Spinal cord (tissue), 10 donors: ENCODE data around the gene NIPA2. TPM values are rescaled to one million over a fixed set of nuclear protein-coding genes. Genes with fewer than 3 reads are reported as not detected.
A peak's percentile ranks its signal among the peaks of the same experiment; 100 is the strongest.
"Not testable (repeated sequence)": the region's sequence is repeated elsewhere in the genome, so short reads cannot be mapped to it uniquely, and the experiment has no call there.

Experiments used
- DNase-seq, 6 donors: peaks; one replicate each; pipeline versions ENCODE4 v3.0.0 to v3.0.0-alpha.2; 2013 to 2015; ENCODE audit warnings: low spot score in 6 of 6, low read depth in 4 of 6
- H3K27ac ChIP-seq: one replicate; pipeline ENCODE4 v1.5.1; 2013; ENCODE audit warnings: low read depth, low read length, control low read depth
- H3K27me3 ChIP-seq: one replicate; pipeline ENCODE4 v1.6.1; 2013; ENCODE audit warnings: low read length; ENCODE audit not compliant: control insufficient read depth, insufficient read depth
- H3K36me3 ChIP-seq: one replicate; pipeline ENCODE4 v1.6.1; 2013; ENCODE audit warnings: low read length; ENCODE audit not compliant: control insufficient read depth, insufficient read depth
- H3K4me1 ChIP-seq: one replicate; pipeline ENCODE4 v1.6.1; 2013; ENCODE audit warnings: low read length; ENCODE audit not compliant: control insufficient read depth, insufficient read depth
- H3K4me3 ChIP-seq: one replicate; pipeline ENCODE4 v1.5.1; 2013; ENCODE audit warnings: low read depth, low read length, control low read depth
- H3K9me3 ChIP-seq: one replicate; pipeline ENCODE4 v1.6.1; 2013; ENCODE audit warnings: low read length; ENCODE audit not compliant: control insufficient read depth, insufficient read depth
- WGBS: methylation state at CpG from one replicate; pipeline ENCODE4 v1.1.5; 2013; ENCODE audit warnings: missing lambda C conversion rate; ENCODE audit not compliant: insufficient coverage; 5-methylcytosine and 5-hydroxymethylcytosine counted together
- long read RNA-seq, 4 donors: transcript quantifications; one replicate each; lab custom pipeline, GENCODE V29; 2026
- polyA plus RNA-seq, 2 donors: library from polyadenylated mRNA; unstranded; fragments of 120-200 nt; gene quantifications; one replicate each; pipeline ENCODE4 v1.2.1, GENCODE V29; 2013; ENCODE audit not compliant: insufficient read length in 2 of 2
- total RNA-seq, 2 donors: library from RNA; depleted of rRNA in 1 of 2; stranded (reverse); fragments of 120-200 nt in 1 of 2; fragments of >200 nt in 1 of 2; gene quantifications; one replicate each; pipeline versions ENCODE4 v1.2.3 to v1.2.4, GENCODE V29; 2013 to 2014
- donor health status: healthy.

Gene NIPA2
- total RNA-seq (10 to 100 TPM; 51.6 to 55.0 TPM), polyA plus RNA-seq (10 to 100 TPM; 55.8 to 58.2 TPM)
- long read RNA-seq, donor 1, transcript NIPA2-203 (6 exons, 2,280 nt), result major isoform, 8 of 40 reads
- long read RNA-seq, donor 1, transcript NIPA2-204 (7 exons, 3,130 nt), result major isoform, 8 of 40 reads
- long read RNA-seq, donor 1, partial matches to known transcripts, result 21 of 40 reads
- long read RNA-seq, donor 1, other reads (novel, unspliced or antisense), result 0 of 40 reads
- long read RNA-seq, donor 2, partial matches to known transcripts, result 0 of 4 reads
- long read RNA-seq, donor 2, other reads (novel, unspliced or antisense), result 0 of 4 reads
- long read RNA-seq, donor 3, partial matches to known transcripts, result 0 of 7 reads
- long read RNA-seq, donor 3, other reads (novel, unspliced or antisense), result 0 of 7 reads
- long read RNA-seq, donor 4, transcript NIPA2-203 (6 exons, 2,280 nt), result major isoform, 7 of 8 reads
- long read RNA-seq, donor 4, partial matches to known transcripts, result 0 of 8 reads
- long read RNA-seq, donor 4, other reads (novel, unspliced or antisense), result 0 of 8 reads

GRCh38 chr15:22838292-22839042, at the start of gene NIPA2:
Gene NIPA2 (plus strand): TSS chr15:22838666. CDS start chr15:22851732, 13,066 bp downstream.
- WGBS, result 0% methylated on average over 83 of the region's 83 CpGs
- H3K9me3 ChIP-seq, result no peaks in the 10 kb centered on the region
- peaks cover 5% of the 10 kb centered on the region for H3K36me3 ChIP-seq
- H3K27me3 ChIP-seq, result no peaks in the 10 kb centered on the region
- peak; percentile 90 to 99 (median 96) for DNase-seq
- H3K4me1 ChIP-seq, result peaks cover 12% of the 10 kb centered on the region
- H3K4me3 ChIP-seq, result peak within 1 kb of the TSS; percentile 73
- peak within 1 kb of the TSS; percentile 86 for H3K27ac ChIP-seq

GRCh38 chr15:22794063-22794462, 44.4 kb upstream of the NIPA2 start:
- Histone ChIP-seq H3K4me3 (no peak overlapping the region), H3K27ac (no peak overlapping the region), H3K9me3 (no peaks in the 10 kb centered on the region), H3K27me3 (no peaks in the 10 kb centered on the region), H3K4me1 (no peaks in the 10 kb centered on the region), H3K36me3 (peaks cover 13% of the 10 kb centered on the region)
- DNase-seq, result no peak
- 79% methylated on average over 3 of the region's 4 CpGs for WGBS

- Histone ChIP-seq H3K4me3 (no peak overlapping the region), H3K27ac (no peak overlapping the region), H3K36me3 (peaks cover 9% of the 10 kb centered on the region), H3K27me3 (no peaks in the 10 kb centered on the region), H3K9me3 (no peaks in the 10 kb centered on the region), H3K4me1 (no peaks in the 10 kb centered on the region)
- no peak for DNase-seq
- 90% methylated on average over 9 of the region's 17 CpGs for WGBS
These were observed 43.8 kb upstream of the NIPA2 start for GRCh38 chr15:22794621-22795167.

GRCh38 chr15:22795206-22796063, 43.0 kb upstream of the NIPA2 start:
- Histone ChIP-seq H3K27me3 (no peaks in the 10 kb centered on the region), H3K36me3 (peaks cover 9% of the 10 kb centered on the region), H3K4me1 (no peaks in the 10 kb centered on the region), H3K4me3 (no peak overlapping the region), H3K9me3 (no peaks in the 10 kb centered on the region), H3K27ac (no peak overlapping the region)
- DNase-seq, result no peak
- WGBS, result 90% methylated on average over 16 of the region's 20 CpGs

- Histone ChIP-seq H3K27me3 (no peaks in the 10 kb centered on the region), H3K4me1 (no peaks in the 10 kb centered on the region), H3K36me3 (peaks cover 9% of the 10 kb centered on the region), H3K4me3 (no peak overlapping the region), H3K27ac (no peak overlapping the region), H3K9me3 (no peaks in the 10 kb centered on the region)
- DNase-seq, result no peak
These were observed 42.4 kb upstream of the NIPA2 start for GRCh38 chr15:22796079-22796478.

GRCh38 chr15:22799902-22800301, 38.6 kb upstream of the NIPA2 start:
- Histone ChIP-seq H3K9me3 (no peaks in the 10 kb centered on the region), H3K27me3 (no peaks in the 10 kb centered on the region), H3K4me1 (no peaks in the 10 kb centered on the region), H3K27ac (no peak overlapping the region), H3K4me3 (no peak overlapping the region), H3K36me3 (peaks cover 5% of the 10 kb centered on the region)
- WGBS, result 100% methylated on average over 2 of the region's 2 CpGs
- DNase-seq, result no peak

- H3K4me1 ChIP-seq, H3K27me3 ChIP-seq, DNase-seq, H3K4me3 ChIP-seq, H3K36me3 ChIP-seq, H3K27ac ChIP-seq, H3K9me3 ChIP-seq: not testable (repeated sequence)
- WGBS, result 95% methylated on average over 6 of the region's 10 CpGs
These were observed 35.5 kb upstream of the NIPA2 start for GRCh38 chr15:22803006-22803405.

GRCh38 chr15:22806156-22806555, 32.3 kb upstream of the NIPA2 start:
- Histone ChIP-seq H3K9me3 (no peaks in the 10 kb centered on the region), H3K27me3 (no peaks in the 10 kb centered on the region), H3K36me3 (peaks cover 3% of the 10 kb centered on the region), H3K4me1 (peaks cover 6% of the 10 kb centered on the region), H3K27ac (no peak overlapping the region), H3K4me3 (no peak overlapping the region)
- 91% methylated on average over 5 of the region's 11 CpGs for WGBS
- DNase-seq, result no peak

- DNase-seq, result no peak
- H3K4me1 ChIP-seq, result peaks cover 6% of the 10 kb centered on the region
- H3K27me3 ChIP-seq, result no peaks in the 10 kb centered on the region
- no peak overlapping the region for H3K27ac ChIP-seq
- no peak overlapping the region for H3K4me3 ChIP-seq
- peaks cover 3% of the 10 kb centered on the region for H3K36me3 ChIP-seq
- no peaks in the 10 kb centered on the region for H3K9me3 ChIP-seq
- WGBS, result 42% methylated on average over 2 of the region's 2 CpGs
These were observed 31.8 kb upstream of the NIPA2 start for GRCh38 chr15:22806664-22807063.
